Coronary artery (tissue), 2 donors: ENCODE data around the gene ZG16.

Experiments used
- DNase-seq: peaks from one replicate; pipeline ENCODE4 v3.0.0-alpha.2; 2017; ENCODE audit warnings: low spot score
- H3K27ac ChIP-seq, 2 donors: fragments of 200-600 bp; sonication (generic); one replicate each; pipeline ENCODE4 v1.5.1; 2016 to 2019
- H3K4me3 ChIP-seq: fragments of 200-600 bp; sonication (generic); 2 replicates; pipeline ENCODE4 v1.5.1; 2016; ENCODE audit warnings: mild to moderate bottlenecking, moderate library complexity
- CTCF ChIP-seq: fragments of 200-600 bp; sonication (generic); IDR thresholded peaks from one replicate; pipeline ENCODE4 v1.5.1; 2019; ENCODE audit warnings: antibody characterized with exemption

The ZG16 gene

DNA sequence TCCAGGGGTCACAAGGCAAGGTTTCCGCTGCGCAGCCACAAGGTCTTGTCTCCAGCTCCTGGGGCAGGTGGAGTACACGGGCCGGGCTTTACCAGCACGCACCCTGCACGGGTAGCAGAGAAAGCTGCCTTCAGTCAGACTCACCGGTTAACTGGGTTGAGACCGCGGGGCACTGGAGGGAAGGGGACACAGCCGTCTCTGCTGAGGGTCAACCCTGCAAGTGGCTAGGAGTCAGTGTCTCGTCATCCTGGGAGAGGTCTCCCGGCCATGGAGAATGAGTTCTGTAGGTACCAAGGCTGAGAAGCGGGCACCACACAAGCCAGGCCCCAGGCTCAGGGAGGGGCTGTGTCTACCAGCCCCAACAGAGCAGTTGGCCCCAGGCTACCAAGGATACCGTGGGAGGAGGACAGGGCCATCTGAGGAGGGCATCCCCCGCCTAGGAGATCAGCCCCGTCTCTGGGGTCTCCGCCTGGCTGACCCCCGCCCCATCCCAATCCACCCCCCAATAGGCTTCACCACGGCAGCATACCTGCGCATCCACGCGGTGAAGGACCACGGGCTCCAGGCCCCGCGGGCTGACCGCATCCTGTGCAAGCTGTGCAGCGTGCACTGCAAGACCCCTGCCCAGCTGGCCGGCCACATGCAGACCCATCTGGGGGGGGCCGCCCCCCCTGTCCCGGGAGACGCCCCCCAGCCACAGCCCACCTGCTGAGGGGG lies 31.1 kb downstream of the ZG16 start:
- peak; percentile 74 for DNase-seq
- H3K27ac ChIP-seq: peak overlapping the region; percentile 95 to 98
- no peak for TF ChIP-seq CTCF
- peak overlapping the region; percentile 80 for H3K4me3 ChIP-seq

DNA sequence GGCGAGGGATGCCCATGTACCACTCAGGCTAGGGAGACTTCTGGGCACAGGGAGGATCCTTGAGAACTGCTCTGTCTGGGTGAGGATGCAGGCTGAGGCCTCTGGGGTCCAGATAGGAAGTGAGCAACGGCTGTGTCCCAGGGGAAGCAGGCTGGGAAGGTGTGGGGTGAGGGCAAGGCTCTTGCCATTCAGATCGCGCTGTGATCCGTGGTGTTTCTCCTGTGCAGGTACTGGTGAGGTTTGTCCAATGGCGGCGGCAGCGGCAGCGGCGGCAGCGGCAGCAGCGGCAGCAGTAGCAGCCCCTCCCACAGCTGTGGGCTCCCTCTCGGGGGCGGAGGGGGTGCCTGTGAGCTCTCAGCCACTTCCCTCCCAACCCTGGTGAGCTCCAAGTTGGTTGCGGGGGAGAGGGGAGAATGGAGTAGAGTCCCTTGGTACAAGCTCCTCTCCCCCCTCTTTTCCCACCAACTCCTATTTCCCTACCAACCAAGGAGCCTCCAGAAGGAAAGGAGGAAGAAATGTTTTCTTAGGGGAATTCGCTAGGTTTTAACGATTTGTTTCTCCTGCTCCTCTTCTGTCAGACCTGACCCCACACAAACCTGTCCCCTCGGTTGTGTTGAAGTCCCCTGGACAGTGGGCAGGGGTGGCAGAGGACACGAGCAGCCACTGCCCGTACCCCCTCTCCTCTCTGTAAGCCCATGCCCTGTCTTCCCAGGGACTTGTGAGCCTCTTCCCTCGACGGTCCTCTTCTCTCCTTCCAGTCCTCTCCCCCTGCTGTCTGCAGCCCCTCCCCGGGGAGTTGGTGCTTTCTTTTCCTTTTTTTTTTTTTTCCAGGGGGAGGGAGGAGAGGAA lies 32.0 kb downstream of the ZG16 start:
- no peak for TF ChIP-seq CTCF
- DNase-seq: peak; percentile 75
- Histone ChIP-seq H3K4me3 (peak overlapping the region; percentile 80), H3K27ac (peak overlapping the region; percentile 95 to 98)

GRCh38 chr16:29810699-29811169 lies 32.7 kb downstream of the ZG16 start:
- DNase-seq: no peak
- no peak for TF ChIP-seq CTCF
- Histone ChIP-seq H3K4me3 (peak overlapping the region; percentile 78), H3K27ac (peak overlapping the region; percentile 95 to 98)

- TF ChIP-seq CTCF: no peak
- peak; percentile 99 for DNase-seq
- peak overlapping the region; percentile 95 to 98 for H3K27ac ChIP-seq
- peak overlapping the region; percentile 78 for H3K4me3 ChIP-seq
Observed at GRCh38 chr16:29811170-29811895, 33.3 kb downstream of the ZG16 start.

GRCh38 chr16:29811896-29812665 lies 34.0 kb downstream of the ZG16 start, which contains the start of gene PRRT2:
Gene PRRT2, plus strand, starts transcription at chr16:29812193. Its CDS starts 862 bp downstream, at chr16:29813055.
- DNase-seq: peak; percentile 87

More at GRCh38 chr16:29811896-29812665, 34.0 kb downstream of the ZG16 start, which contains the start of gene PRRT2:
- Histone ChIP-seq H3K27ac (peak within 1 kb of the TSS; percentile 95 to 98), H3K4me3 (peak within 1 kb of the TSS; percentile 78)
- no peak for TF ChIP-seq CTCF
